ENCODE results near the gene OSBPL2.

- TF ChIP-seq CTCF (IDR thresholded peaks at IDR 0.05) (no peak), EZH2phosphoT487 (IDR thresholded peaks at IDR 0.05) (no peak), EZH2 (IDR thresholded peaks at IDR 0.05) (no peak)
These were observed 45.0 kb upstream of the OSBPL2 start for GRCh38 chr20:62193079-62194025.

All from neural progenitor cell (in vitro differentiated cells).